Measurements from ENCODE around the gene TLL2. TPM values are rescaled to one million over a fixed set of nuclear protein-coding genes. Genes with fewer than 3 reads are reported as not detected.

Gene TLL2
- total and polyA plus RNA-seq, 2 experiments from 2014 or later: 2.6 to 3.0 TPM

DNA sequence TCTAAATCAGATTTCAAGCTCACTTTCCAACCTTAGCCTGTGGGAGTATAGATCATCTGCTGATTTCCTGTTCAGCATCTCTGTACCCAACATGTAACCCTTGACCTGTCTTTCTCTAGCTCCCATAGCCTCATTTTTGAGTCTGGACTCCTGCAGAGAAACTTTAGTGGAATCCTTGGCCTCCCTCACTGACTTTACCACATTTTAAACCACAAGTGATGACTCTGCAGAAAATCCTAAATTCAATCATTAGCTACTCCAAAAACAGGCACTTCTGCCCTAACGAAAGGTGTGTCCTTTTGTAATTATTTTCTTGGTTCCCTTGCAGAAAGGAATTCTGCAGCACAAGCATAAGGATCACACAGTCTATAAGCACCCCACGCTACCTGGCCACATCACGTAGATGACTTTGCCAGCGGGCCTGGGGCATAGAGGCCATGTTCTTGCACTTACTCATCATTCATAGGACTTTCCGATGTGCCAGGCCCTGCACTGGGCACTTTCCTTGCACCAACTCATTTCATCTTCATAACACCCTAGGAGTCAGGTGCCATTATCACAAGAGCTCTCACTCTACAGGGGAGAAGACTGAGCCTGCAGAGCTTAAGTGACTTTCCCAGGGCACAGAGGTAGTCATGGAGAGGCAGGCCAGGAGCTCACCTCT lies 97.7 kb downstream of the TLL2 start:
- no peaks in the 10 kb centered on the region for H3K4me1 ChIP-seq (ENCODE audit: insufficient read depth)
- ATAC-seq (no peak), DNase-seq (ENCODE audit: low spot score) (no peak)
- H3K27me3 Mint-ChIP-seq (ENCODE audit: insufficient read depth, low read depth, poor library complexity): no peaks in the 10 kb centered on the region
- no peaks in the 10 kb centered on the region for H3F3A ChIP-seq (replicated peaks; ENCODE audit: low read depth)
- no peaks in the 10 kb centered on the region for H3K36me3 Mint-ChIP-seq (ENCODE audit: low read depth)
- TF ChIP-seq NANOG (IDR thresholded peaks at IDR 0.05; ENCODE audit: borderline replicate concordance): no peak
- TF ChIP-seq ZNF114 (CRISPR knock-in tag; IDR thresholded peaks at IDR 0.05): no peak
- no peak for TF ChIP-seq EZH2phosphoT487 (IDR thresholded peaks at IDR 0.05; ENCODE audit: unreplicated experiment)
- TF ChIP-seq, protein P1, sequence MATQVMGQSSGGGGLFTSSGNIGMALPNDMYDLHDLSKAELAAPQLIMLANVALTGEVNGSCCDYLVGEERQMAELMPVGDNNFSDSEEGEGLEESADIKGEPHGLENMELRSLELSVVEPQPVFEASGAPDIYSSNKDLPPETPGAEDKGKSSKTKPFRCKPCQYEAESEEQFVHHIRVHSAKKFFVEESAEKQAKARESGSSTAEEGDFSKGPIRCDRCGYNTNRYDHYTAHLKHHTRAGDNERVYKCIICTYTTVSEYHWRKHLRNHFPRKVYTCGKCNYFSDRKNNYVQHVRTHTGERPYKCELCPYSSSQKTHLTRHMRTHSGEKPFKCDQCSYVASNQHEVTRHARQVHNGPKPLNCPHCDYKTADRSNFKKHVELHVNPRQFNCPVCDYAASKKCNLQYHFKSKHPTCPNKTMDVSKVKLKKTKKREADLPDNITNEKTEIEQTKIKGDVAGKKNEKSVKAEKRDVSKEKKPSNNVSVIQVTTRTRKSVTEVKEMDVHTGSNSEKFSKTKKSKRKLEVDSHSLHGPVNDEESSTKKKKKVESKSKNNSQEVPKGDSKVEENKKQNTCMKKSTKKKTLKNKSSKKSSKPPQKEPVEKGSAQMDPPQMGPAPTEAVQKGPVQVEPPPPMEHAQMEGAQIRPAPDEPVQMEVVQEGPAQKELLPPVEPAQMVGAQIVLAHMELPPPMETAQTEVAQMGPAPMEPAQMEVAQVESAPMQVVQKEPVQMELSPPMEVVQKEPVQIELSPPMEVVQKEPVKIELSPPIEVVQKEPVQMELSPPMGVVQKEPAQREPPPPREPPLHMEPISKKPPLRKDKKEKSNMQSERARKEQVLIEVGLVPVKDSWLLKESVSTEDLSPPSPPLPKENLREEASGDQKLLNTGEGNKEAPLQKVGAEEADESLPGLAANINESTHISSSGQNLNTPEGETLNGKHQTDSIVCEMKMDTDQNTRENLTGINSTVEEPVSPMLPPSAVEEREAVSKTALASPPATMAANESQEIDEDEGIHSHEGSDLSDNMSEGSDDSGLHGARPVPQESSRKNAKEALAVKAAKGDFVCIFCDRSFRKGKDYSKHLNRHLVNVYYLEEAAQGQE (IDR thresholded peaks at IDR 0.05; ENCODE audit: unreplicated experiment): no peak
- TF ChIP-seq CREB1 (CRISPR knock-in tag; IDR thresholded peaks at IDR 0.05; ENCODE audit: low read depth): no peak
- TF ChIP-seq STAT1 (IDR thresholded peaks at IDR 0.05; ENCODE audit: unreplicated experiment): no peak
- no peak for TF ChIP-seq EZH2 (IDR thresholded peaks at IDR 0.05; ENCODE audit: low read depth, unreplicated experiment)
- TF ChIP-seq, protein P2, sequence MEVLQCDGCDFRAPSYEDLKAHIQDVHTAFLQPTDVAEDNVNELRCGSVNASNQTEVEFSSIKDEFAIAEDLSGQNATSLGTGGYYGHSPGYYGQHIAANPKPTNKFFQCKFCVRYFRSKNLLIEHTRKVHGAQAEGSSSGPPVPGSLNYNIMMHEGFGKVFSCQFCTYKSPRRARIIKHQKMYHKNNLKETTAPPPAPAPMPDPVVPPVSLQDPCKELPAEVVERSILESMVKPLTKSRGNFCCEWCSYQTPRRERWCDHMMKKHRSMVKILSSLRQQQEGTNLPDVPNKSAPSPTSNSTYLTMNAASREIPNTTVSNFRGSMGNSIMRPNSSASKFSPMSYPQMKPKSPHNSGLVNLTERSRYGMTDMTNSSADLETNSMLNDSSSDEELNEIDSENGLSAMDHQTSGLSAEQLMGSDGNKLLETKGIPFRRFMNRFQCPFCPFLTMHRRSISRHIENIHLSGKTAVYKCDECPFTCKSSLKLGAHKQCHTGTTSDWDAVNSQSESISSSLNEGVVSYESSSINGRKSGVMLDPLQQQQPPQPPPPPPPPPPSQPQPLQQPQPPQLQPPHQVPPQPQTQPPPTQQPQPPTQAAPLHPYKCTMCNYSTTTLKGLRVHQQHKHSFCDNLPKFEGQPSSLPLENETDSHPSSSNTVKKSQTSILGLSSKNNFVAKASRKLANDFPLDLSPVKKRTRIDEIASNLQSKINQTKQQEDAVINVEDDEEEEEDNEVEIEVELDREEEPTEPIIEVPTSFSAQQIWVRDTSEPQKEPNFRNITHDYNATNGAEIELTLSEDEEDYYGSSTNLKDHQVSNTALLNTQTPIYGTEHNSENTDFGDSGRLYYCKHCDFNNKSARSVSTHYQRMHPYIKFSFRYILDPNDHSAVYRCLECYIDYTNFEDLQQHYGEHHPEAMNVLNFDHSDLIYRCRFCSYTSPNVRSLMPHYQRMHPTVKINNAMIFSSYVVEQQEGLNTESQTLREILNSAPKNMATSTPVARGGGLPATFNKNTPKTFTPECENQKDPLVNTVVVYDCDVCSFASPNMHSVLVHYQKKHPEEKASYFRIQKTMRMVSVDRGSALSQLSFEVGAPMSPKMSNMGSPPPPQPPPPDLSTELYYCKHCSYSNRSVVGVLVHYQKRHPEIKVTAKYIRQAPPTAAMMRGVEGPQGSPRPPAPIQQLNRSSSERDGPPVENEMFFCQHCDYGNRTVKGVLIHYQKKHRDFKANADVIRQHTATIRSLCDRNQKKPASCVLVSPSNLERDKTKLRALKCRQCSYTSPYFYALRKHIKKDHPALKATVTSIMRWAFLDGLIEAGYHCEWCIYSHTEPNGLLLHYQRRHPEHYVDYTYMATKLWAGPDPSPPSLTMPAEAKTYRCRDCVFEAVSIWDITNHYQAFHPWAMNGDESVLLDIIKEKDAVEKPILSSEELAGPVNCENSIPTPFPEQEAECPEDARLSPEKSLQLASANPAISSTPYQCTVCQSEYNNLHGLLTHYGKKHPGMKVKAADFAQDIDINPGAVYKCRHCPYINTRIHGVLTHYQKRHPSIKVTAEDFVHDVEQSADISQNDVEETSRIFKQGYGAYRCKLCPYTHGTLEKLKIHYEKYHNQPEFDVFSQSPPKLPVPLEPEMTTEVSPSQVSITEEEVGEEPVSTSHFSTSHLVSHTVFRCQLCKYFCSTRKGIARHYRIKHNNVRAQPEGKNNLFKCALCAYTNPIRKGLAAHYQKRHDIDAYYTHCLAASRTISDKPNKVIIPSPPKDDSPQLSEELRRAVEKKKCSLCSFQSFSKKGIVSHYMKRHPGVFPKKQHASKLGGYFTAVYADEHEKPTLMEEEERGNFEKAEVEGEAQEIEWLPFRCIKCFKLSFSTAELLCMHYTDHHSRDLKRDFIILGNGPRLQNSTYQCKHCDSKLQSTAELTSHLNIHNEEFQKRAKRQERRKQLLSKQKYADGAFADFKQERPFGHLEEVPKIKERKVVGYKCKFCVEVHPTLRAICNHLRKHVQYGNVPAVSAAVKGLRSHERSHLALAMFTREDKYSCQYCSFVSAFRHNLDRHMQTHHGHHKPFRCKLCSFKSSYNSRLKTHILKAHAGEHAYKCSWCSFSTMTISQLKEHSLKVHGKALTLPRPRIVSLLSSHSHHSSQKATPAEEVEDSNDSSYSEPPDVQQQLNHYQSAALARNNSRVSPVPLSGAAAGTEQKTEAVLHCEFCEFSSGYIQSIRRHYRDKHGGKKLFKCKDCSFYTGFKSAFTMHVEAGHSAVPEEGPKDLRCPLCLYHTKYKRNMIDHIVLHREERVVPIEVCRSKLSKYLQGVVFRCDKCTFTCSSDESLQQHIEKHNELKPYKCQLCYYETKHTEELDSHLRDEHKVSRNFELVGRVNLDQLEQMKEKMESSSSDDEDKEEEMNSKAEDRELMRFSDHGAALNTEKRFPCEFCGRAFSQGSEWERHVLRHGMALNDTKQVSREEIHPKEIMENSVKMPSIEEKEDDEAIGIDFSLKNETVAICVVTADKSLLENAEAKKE (CRISPR knock-in tag; IDR thresholded peaks at IDR 0.05): no peak
- no peak for TF ChIP-seq ZNF331 (CRISPR knock-in tag; IDR thresholded peaks at IDR 0.05; ENCODE audit: low read depth)
- TF ChIP-seq, protein P3, sequence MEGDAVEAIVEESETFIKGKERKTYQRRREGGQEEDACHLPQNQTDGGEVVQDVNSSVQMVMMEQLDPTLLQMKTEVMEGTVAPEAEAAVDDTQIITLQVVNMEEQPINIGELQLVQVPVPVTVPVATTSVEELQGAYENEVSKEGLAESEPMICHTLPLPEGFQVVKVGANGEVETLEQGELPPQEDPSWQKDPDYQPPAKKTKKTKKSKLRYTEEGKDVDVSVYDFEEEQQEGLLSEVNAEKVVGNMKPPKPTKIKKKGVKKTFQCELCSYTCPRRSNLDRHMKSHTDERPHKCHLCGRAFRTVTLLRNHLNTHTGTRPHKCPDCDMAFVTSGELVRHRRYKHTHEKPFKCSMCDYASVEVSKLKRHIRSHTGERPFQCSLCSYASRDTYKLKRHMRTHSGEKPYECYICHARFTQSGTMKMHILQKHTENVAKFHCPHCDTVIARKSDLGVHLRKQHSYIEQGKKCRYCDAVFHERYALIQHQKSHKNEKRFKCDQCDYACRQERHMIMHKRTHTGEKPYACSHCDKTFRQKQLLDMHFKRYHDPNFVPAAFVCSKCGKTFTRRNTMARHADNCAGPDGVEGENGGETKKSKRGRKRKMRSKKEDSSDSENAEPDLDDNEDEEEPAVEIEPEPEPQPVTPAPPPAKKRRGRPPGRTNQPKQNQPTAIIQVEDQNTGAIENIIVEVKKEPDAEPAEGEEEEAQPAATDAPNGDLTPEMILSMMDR (conservative IDR thresholded peaks at IDR 0.05; ENCODE audit: low read depth in 2 of 2): no peak
- TF ChIP-seq POLR2AphosphoS5 (IDR thresholded peaks at IDR 0.05; ENCODE audit: low read depth): no peak
- TF ChIP-seq, protein P4, sequence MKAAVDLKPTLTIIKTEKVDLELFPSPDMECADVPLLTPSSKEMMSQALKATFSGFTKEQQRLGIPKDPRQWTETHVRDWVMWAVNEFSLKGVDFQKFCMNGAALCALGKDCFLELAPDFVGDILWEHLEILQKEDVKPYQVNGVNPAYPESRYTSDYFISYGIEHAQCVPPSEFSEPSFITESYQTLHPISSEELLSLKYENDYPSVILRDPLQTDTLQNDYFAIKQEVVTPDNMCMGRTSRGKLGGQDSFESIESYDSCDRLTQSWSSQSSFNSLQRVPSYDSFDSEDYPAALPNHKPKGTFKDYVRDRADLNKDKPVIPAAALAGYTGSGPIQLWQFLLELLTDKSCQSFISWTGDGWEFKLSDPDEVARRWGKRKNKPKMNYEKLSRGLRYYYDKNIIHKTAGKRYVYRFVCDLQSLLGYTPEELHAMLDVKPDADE (IDR thresholded peaks at IDR 0.05): no peak
- no peak for TF ChIP-seq JUNB (IDR thresholded peaks at IDR 0.05; ENCODE audit: unreplicated experiment)
- H3K4me1 Mint-ChIP-seq: no peaks in the 10 kb centered on the region; the same call in 2 of the 3 replicates
- H4K20me1 ChIP-seq (replicated peaks; ENCODE audit: insufficient read depth): no peaks in the 10 kb centered on the region
- no peaks in the 10 kb centered on the region for H3K27me3 ChIP-seq (ENCODE audit: insufficient read depth)
- H3K4me3 Mint-ChIP-seq: no peak overlapping the region
- no peak overlapping the region for H2AFZ ChIP-seq
- H3K27ac ChIP-seq (ENCODE audit: low read depth): no peak overlapping the region
- no peak overlapping the region for H3K27ac Mint-ChIP-seq
- no peaks in the 10 kb centered on the region for H3K36me3 ChIP-seq (ENCODE audit: insufficient read depth)
- H3K9me2 ChIP-seq (ENCODE audit: insufficient read depth): 0 out of 2 replicates have a peak, but pooled peaks cover 2% of the 10 kb centered on the region
- no peak overlapping the region for H3K4me2 ChIP-seq
- H3K79me2 ChIP-seq (replicated peaks; ENCODE audit: insufficient read depth): no peaks in the 10 kb centered on the region
- no peak overlapping the region for H3K4me3 ChIP-seq
- no peaks in the 10 kb centered on the region for H3K9me3 Mint-ChIP-seq
